ENCODE measurements around the gene MOSPD2. TPM values are rescaled to one million over a fixed set of nuclear protein-coding genes. Genes with fewer than 3 reads are reported as not detected.

MOSPD2 gene
- total RNA-seq, 2 donors from 2014 or later = 6.3 to 12.5 TPM

GRCh38 chrX:14913241-14913640, 40.0 kb downstream of the MOSPD2 start:
- intact Hi-C loops (cut with DNase I) = no loop called here
- ATAC-seq (no peak), DNase-seq (no peak)
- no peak overlapping the region for H3K4me3 ChIP-seq
- no peaks in the 10 kb centered on the region for H3K4me1 ChIP-seq
- WGBS, 2 donors = 93 to 100% methylated on average over 2 of the region's 2 CpGs
- TF ChIP-seq CTCF (IDR thresholded peaks at IDR 0.05) (no peak), POLR2A (IDR thresholded peaks at IDR 0.05) (no peak)
- H3K9me3 ChIP-seq = no peaks in the 10 kb centered on the region
- no peaks in the 10 kb centered on the region for H3K27me3 ChIP-seq
- no peak overlapping the region for H3K27ac ChIP-seq
- H3K36me3 ChIP-seq (replicated peaks in 1 of 2; ENCODE audit: insufficient read depth in 1 of 2, low read depth in 2 of 2) = no peaks in the 10 kb centered on the region

DNA sequence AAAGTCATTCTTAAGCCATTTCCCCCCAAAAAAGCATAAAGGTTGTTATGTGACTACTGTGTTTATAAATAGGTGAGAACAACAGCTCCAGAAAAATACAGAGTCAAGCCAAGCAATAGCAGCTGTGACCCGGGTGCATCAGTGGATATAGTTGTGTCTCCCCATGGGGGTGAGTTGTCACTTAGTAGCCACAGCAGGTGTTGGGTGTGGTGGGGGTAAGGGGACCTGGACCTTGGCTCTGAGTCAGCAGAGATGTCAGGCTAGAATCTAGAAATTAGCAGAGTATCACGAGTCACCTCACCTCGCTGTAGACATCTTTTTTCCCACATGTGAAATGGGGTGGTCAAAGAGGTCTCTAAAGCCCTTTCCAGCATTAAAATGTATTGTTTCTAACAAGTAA, 42.4 kb downstream of the MOSPD2 start:
- no peak for TF ChIP-seq POLR2A (IDR thresholded peaks at IDR 0.05)
- no peak for TF ChIP-seq CTCF (IDR thresholded peaks at IDR 0.05)
- intact Hi-C loops (cut with DNase I) = no loop called here
- WGBS, 2 donors = 87 to 100% methylated on average over 3 of the region's 3 CpGs
- no peaks in the 10 kb centered on the region for H3K27me3 ChIP-seq
- no peaks in the 10 kb centered on the region for H3K36me3 ChIP-seq (replicated peaks in 1 of 2; ENCODE audit: insufficient read depth in 1 of 2, low read depth in 2 of 2)
- no peaks in the 10 kb centered on the region for H3K9me3 ChIP-seq
- H3K4me1 ChIP-seq = no peaks in the 10 kb centered on the region
- no peak overlapping the region for H3K27ac ChIP-seq
- no peak for ATAC-seq
- DNase-seq = no peak
- H3K4me3 ChIP-seq = no peak overlapping the region

DNA sequence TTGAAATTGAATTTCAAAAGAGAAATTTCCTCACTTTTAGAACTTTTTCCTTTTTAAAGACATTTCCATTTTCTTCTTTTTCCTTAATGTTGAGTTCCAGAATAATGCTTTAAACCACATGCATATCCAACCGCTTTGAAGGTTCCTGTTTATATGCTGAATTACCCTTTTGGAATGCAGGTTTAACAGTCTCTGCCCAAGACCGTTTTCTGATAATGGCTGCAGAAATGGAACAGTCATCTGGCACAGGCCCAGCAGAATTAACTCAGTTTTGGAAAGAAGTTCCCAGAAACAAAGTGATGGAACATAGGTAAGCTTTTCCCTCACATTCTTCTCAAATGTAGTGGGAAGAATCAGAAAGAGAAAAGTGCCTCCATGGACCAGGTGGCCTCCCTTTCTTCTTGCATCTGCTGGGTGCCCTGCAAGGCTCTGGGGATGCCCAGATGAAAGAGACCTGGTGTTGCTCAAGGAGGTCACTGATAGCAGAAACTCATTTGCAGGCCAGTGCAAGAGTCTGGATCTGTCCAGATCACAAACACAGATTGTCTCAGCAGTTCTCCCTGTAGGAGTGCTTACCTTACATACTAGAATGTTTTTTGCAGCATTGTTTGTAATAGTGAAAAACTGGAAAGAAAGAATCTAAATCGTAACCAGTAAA, 42.9 kb downstream of the MOSPD2 start:
- no peak for ATAC-seq
- Histone ChIP-seq H3K27me3 (no peaks in the 10 kb centered on the region), H3K4me1 (no peaks in the 10 kb centered on the region), H3K36me3 (replicated peaks in 1 of 2; ENCODE audit: insufficient read depth in 1 of 2, low read depth in 2 of 2) (no peaks in the 10 kb centered on the region), H3K27ac (no peak overlapping the region), H3K4me3 (no peak overlapping the region), H3K9me3 (no peaks in the 10 kb centered on the region)
- intact Hi-C loops (cut with DNase I) = no loop called here
- TF ChIP-seq POLR2A (IDR thresholded peaks at IDR 0.05) (no peak), CTCF (IDR thresholded peaks at IDR 0.05) (no peak)
- 68 to 75% methylated on average over 3 of the region's 3 CpGs for WGBS, 2 donors
- DNase-seq = no peak

GRCh38 chrX:14919407-14919806, 46.2 kb downstream of the MOSPD2 start:
- H3K4me1 ChIP-seq = no peaks in the 10 kb centered on the region
- DNase-seq = no peak
- intact Hi-C loops (cut with DNase I) = no loop called here
- no peaks in the 10 kb centered on the region for H3K27me3 ChIP-seq
- no peaks in the 10 kb centered on the region for H3K9me3 ChIP-seq
- H3K36me3 ChIP-seq (replicated peaks in 1 of 2; ENCODE audit: insufficient read depth in 1 of 2, low read depth in 2 of 2) = no peaks in the 10 kb centered on the region
- no peak overlapping the region for H3K4me3 ChIP-seq
- no peak for ATAC-seq
- no peak overlapping the region for H3K27ac ChIP-seq
- no peak for TF ChIP-seq CTCF (IDR thresholded peaks at IDR 0.05)
- no peak for TF ChIP-seq POLR2A (IDR thresholded peaks at IDR 0.05)
- 41 to 51% methylated on average over 2 of the region's 2 CpGs for WGBS, 2 donors

GRCh38 chrX:14920196-14920595, 47.0 kb downstream of the MOSPD2 start:
- H3K36me3 ChIP-seq (replicated peaks in 1 of 2; ENCODE audit: insufficient read depth in 1 of 2, low read depth in 2 of 2) = no peaks in the 10 kb centered on the region
- intact Hi-C loops (cut with DNase I) = no loop called here

More at GRCh38 chrX:14920196-14920595, 47.0 kb downstream of the MOSPD2 start:
- Histone ChIP-seq H3K9me3 (no peaks in the 10 kb centered on the region), H3K27me3 (no peaks in the 10 kb centered on the region), H3K4me3 (no peak overlapping the region), H3K4me1 (no peaks in the 10 kb centered on the region), H3K27ac (no peak overlapping the region)
- TF ChIP-seq CTCF (IDR thresholded peaks at IDR 0.05) (no peak), POLR2A (IDR thresholded peaks at IDR 0.05) (no peak)
- 95 to 97% methylated on average over 2 of the region's 2 CpGs for WGBS, 2 donors
- DNase-seq (no peak), ATAC-seq (no peak)

All from body of pancreas (tissue), 4 donors.